ENCODE data around the gene USP53.
A peak's percentile ranks its signal among the peaks of the same experiment; 100 is the strongest.

The USP53 gene

DNA sequence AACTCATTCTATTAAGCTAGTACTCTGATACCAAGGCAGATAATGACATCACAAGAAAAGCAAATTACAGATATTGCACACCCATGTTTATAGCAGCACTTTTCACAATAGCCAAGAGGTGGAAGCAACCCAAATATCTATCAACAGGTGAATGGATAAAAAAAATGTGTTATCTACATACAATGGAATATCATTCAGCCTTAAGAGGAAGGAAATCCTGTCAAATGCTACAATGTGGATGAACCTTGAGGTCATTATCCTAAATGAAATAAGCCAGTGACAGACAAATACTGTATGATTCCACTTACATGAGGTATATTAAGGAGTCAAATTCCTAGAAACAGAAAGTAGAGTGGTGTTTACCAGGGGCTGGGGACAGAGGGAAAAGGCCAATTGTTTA, 95.1 kb downstream of the USP53 start:
- Histone ChIP-seq H3K27ac (ENCODE audit: low read length) (no peak overlapping the region), H3K9me3 (ENCODE audit: insufficient read depth, low read length, severe bottlenecking) (no peaks in the 10 kb centered on the region), H2AFZ (ENCODE audit: low read depth, low read length) (no peak overlapping the region), H3K4me2 (ENCODE audit: insufficient read depth, low read length) (no peak overlapping the region), H3K27me3 (ENCODE audit: insufficient read depth, low read length, poor library complexity) (peaks cover 8% of the 10 kb centered on the region), H3K4me3 (ENCODE audit: low read depth in 1 of 2, low read length in 2 of 2) (no peak overlapping the region), H4K20me1 (ENCODE audit: insufficient read depth, low read length) (no peaks in the 10 kb centered on the region), H3K36me3 (ENCODE audit: insufficient read depth, low read length) (no peaks in the 10 kb centered on the region), H3K9ac (ENCODE audit: low read depth, low read length) (no peak overlapping the region), H3K79me2 (ENCODE audit: insufficient read depth, low read length) (no peaks in the 10 kb centered on the region), H3K4me1 (ENCODE audit: insufficient read depth, low read length) (no peaks in the 10 kb centered on the region)
- TF ChIP-seq, protein P1, sequence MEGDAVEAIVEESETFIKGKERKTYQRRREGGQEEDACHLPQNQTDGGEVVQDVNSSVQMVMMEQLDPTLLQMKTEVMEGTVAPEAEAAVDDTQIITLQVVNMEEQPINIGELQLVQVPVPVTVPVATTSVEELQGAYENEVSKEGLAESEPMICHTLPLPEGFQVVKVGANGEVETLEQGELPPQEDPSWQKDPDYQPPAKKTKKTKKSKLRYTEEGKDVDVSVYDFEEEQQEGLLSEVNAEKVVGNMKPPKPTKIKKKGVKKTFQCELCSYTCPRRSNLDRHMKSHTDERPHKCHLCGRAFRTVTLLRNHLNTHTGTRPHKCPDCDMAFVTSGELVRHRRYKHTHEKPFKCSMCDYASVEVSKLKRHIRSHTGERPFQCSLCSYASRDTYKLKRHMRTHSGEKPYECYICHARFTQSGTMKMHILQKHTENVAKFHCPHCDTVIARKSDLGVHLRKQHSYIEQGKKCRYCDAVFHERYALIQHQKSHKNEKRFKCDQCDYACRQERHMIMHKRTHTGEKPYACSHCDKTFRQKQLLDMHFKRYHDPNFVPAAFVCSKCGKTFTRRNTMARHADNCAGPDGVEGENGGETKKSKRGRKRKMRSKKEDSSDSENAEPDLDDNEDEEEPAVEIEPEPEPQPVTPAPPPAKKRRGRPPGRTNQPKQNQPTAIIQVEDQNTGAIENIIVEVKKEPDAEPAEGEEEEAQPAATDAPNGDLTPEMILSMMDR (IDR thresholded peaks at IDR 0.05; ENCODE audit: borderline replicate concordance, extremely low read depth, low read length, poor library complexity, severe bottlenecking) = no peak
- TF ChIP-seq EZH2 (IDR thresholded peaks at IDR 0.05; ENCODE audit: borderline replicate concordance, low read depth, low read length, severe bottlenecking) = no peak
- ATAC-seq (ENCODE audit: insufficient read depth, low read depth) (no peak), DNase-seq (no peak)

DNA sequence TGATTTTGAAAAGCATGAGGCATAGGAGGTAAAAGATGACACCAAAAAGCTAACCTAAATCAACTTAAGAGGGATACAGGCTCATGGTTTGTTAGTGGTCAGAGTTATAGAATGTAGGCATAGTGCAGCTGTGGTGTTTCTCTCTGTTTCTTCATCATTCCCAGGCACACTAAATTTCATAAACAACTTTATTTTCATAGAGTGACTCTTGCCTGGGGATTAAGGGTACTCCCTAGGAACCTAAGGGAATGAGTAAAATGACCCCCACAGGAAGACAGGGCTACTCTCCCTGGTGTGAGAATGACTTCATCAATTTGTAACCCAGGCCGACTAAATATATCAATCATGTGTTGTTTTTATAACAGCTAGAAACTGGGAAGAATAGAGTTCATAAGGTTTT, 98.3 kb downstream of the USP53 start:
- no peaks in the 10 kb centered on the region for H3K9me3 ChIP-seq (ENCODE audit: insufficient read depth, low read length, severe bottlenecking)
- no peak overlapping the region for H2AFZ ChIP-seq (ENCODE audit: low read depth, low read length)
- no peak overlapping the region for H3K9ac ChIP-seq (ENCODE audit: low read depth, low read length)
- H3K4me1 ChIP-seq (ENCODE audit: insufficient read depth, low read length) = no peaks in the 10 kb centered on the region
- H3K36me3 ChIP-seq (ENCODE audit: insufficient read depth, low read length) = no peaks in the 10 kb centered on the region
- no peak overlapping the region for H3K27ac ChIP-seq (ENCODE audit: low read length)
- H3K79me2 ChIP-seq (ENCODE audit: insufficient read depth, low read length) = no peaks in the 10 kb centered on the region
- DNase-seq (no peak), ATAC-seq (ENCODE audit: insufficient read depth, low read depth) (no peak)
- TF ChIP-seq EZH2 (IDR thresholded peaks at IDR 0.05; ENCODE audit: borderline replicate concordance, low read depth, low read length, severe bottlenecking) = no peak
- TF ChIP-seq, protein P1 (IDR thresholded peaks at IDR 0.05; ENCODE audit: borderline replicate concordance, extremely low read depth, low read length, poor library complexity, severe bottlenecking) = no peak
- H4K20me1 ChIP-seq (ENCODE audit: insufficient read depth, low read length) = no peaks in the 10 kb centered on the region
- H3K4me2 ChIP-seq (ENCODE audit: insufficient read depth, low read length) = no peak overlapping the region
- H3K27me3 ChIP-seq (ENCODE audit: insufficient read depth, low read length, poor library complexity) = peaks cover 22% of the 10 kb centered on the region
- no peak overlapping the region for H3K4me3 ChIP-seq (ENCODE audit: low read depth in 1 of 2, low read length in 2 of 2)

DNA sequence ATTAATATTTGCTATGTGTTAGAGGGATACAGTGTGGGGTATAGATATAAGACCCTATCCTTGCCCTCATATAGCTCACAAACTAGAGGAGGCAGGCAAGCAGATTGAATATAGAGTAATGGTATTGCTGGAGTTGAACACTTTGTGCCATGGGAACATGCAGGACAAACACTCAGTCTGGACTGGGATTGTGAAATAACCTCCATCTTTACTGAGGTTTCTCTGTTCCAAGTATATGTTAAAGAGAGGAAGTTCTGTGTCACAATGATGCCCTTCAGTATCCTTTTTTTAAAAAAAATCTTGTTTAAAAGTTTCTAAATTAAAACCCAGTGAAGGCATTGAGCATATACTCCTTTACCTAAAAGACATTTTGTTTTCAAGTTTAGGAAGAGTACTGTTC, 100.7 kb downstream of the USP53 start:
- no peak overlapping the region for H3K4me3 ChIP-seq (ENCODE audit: low read depth in 1 of 2, low read length in 2 of 2)
- H3K9me3 ChIP-seq (ENCODE audit: insufficient read depth, low read length, severe bottlenecking) = no peaks in the 10 kb centered on the region
- TF ChIP-seq, protein P1 (IDR thresholded peaks at IDR 0.05; ENCODE audit: borderline replicate concordance, extremely low read depth, low read length, poor library complexity, severe bottlenecking) = no peak
- no peak for TF ChIP-seq EZH2 (IDR thresholded peaks at IDR 0.05; ENCODE audit: borderline replicate concordance, low read depth, low read length, severe bottlenecking)
- H3K4me2 ChIP-seq (ENCODE audit: insufficient read depth, low read length) = no peak overlapping the region
- no peak overlapping the region for H2AFZ ChIP-seq (ENCODE audit: low read depth, low read length)
- H3K27ac ChIP-seq (ENCODE audit: low read length) = no peak overlapping the region
- no peaks in the 10 kb centered on the region for H3K79me2 ChIP-seq (ENCODE audit: insufficient read depth, low read length)
- DNase-seq (no peak), ATAC-seq (ENCODE audit: insufficient read depth, low read depth) (no peak)
- no peaks in the 10 kb centered on the region for H4K20me1 ChIP-seq (ENCODE audit: insufficient read depth, low read length)
- H3K9ac ChIP-seq (ENCODE audit: low read depth, low read length) = no peak overlapping the region
- no peaks in the 10 kb centered on the region for H3K36me3 ChIP-seq (ENCODE audit: insufficient read depth, low read length)
- peaks cover 26% of the 10 kb centered on the region for H3K27me3 ChIP-seq (ENCODE audit: insufficient read depth, low read length, poor library complexity)
- no peaks in the 10 kb centered on the region for H3K4me1 ChIP-seq (ENCODE audit: insufficient read depth, low read length)

DNA sequence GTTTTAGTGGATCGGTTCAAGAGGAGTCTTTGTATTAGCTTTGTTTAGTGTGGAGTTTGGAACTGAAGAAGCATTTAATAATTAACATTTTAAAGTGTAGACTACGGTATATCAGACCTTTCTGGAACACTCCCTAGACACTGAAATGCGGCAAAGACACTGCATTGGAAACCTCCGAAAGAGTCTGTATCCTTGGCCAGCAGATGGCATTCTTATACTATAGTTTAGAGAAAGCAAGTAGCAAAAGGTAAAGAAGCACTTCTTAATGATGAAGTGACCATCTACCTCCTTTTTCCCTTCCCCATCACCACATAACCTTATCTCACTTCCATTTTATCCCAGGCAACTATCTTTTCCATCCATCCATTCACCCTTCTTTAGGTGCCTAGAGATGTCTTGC, 101.8 kb downstream of the USP53 start:
- H3K4me1 ChIP-seq (ENCODE audit: insufficient read depth, low read length) = no peaks in the 10 kb centered on the region
- no peaks in the 10 kb centered on the region for H3K9me3 ChIP-seq (ENCODE audit: insufficient read depth, low read length, severe bottlenecking)
- H3K79me2 ChIP-seq (ENCODE audit: insufficient read depth, low read length) = no peaks in the 10 kb centered on the region
- H3K9ac ChIP-seq (ENCODE audit: low read depth, low read length) = no peak overlapping the region
- ATAC-seq (ENCODE audit: insufficient read depth, low read depth) = peak; percentile 66
- H2AFZ ChIP-seq (ENCODE audit: low read depth, low read length) = no peak overlapping the region
- no peak overlapping the region for H3K4me3 ChIP-seq (ENCODE audit: low read depth in 1 of 2, low read length in 2 of 2)
- H3K4me2 ChIP-seq (ENCODE audit: insufficient read depth, low read length) = no peak overlapping the region
- H4K20me1 ChIP-seq (ENCODE audit: insufficient read depth, low read length) = no peaks in the 10 kb centered on the region
- H3K36me3 ChIP-seq (ENCODE audit: insufficient read depth, low read length) = no peaks in the 10 kb centered on the region
- no peak for DNase-seq
- peaks cover 26% of the 10 kb centered on the region for H3K27me3 ChIP-seq (ENCODE audit: insufficient read depth, low read length, poor library complexity)
- TF ChIP-seq EZH2 (IDR thresholded peaks at IDR 0.05; ENCODE audit: borderline replicate concordance, low read depth, low read length, severe bottlenecking) = no peak
- TF ChIP-seq, protein P1 (IDR thresholded peaks at IDR 0.05; ENCODE audit: borderline replicate concordance, extremely low read depth, low read length, poor library complexity, severe bottlenecking) = peak; percentile 59
- no peak overlapping the region for H3K27ac ChIP-seq (ENCODE audit: low read length)

All from DND-41 (cell line).